Measurements from ENCODE around the gene PCSK5. TPM values are rescaled to one million over a fixed set of nuclear protein-coding genes. Genes with fewer than 3 reads are reported as not detected.

PCSK5 gene
- total RNA-seq, 2 experiments from 2014 or later = 14.4 to 15.2 TPM

- Histone ChIP-seq H3K36me3 (ENCODE audit: insufficient read depth, low read length) (no peaks in the 10 kb centered on the region), H3K27ac (ENCODE audit: low read depth in 1 of 2, low read length in 2 of 2) (no peak overlapping the region), H3K9me3 (ENCODE audit: control insufficient read depth in 1 of 2, insufficient read depth in 1 of 2, low read length in 2 of 2) (no peaks in the 10 kb centered on the region), H3K4me1 (ENCODE audit: insufficient read depth, low read length) (no peaks in the 10 kb centered on the region), H3K27me3 (ENCODE audit: control insufficient read depth in 1 of 2, insufficient read depth in 2 of 2, low read length in 2 of 2) (peaks cover 0 to 3% of the 10 kb centered on the region in 2 experiments), H3K4me3 (ENCODE audit: low read length) (no peak overlapping the region)
- Mint-ChIP-seq H3K9me3 (no peaks in the 10 kb centered on the region), H3K27ac (no peak overlapping the region), H3K27me3 (no peaks in the 10 kb centered on the region), H3K4me1 (ENCODE audit: low read depth) (no peaks in the 10 kb centered on the region), H3K36me3 (ENCODE audit: low read depth) (no peaks in the 10 kb centered on the region), H3K4me3 (no peak overlapping the region)
- DNase-seq (no peak), ATAC-seq (ENCODE audit: poor library complexity) (no peak)
- intact Hi-C loops (cut with DNase I, micrococcal nuclease) = loop anchor here in 1 of 2 experiments (2.0 kb wide), 1 partner anchor 69 kb away; no protein-coding TSS in a partner anchor
- TF ChIP-seq CTCF (IDR thresholded peaks at IDR 0.05) = no peak
- ChIA-PET POLR2A (no interaction called here), CTCF (no interaction called here)
Observed at GRCh38 chr9:76257311-76257710, 366.8 kb downstream of the PCSK5 start.

- Mint-ChIP-seq H3K4me1 (ENCODE audit: low read depth) (no peaks in the 10 kb centered on the region), H3K36me3 (ENCODE audit: low read depth) (no peaks in the 10 kb centered on the region), H3K9me3 (no peaks in the 10 kb centered on the region), H3K27me3 (no peaks in the 10 kb centered on the region), H3K27ac (no peak overlapping the region), H3K4me3 (no peak overlapping the region)
- Histone ChIP-seq H3K9me3 (ENCODE audit: control insufficient read depth in 1 of 2, insufficient read depth in 1 of 2, low read length in 2 of 2) (no peaks in the 10 kb centered on the region), H3K27me3 (ENCODE audit: control insufficient read depth in 1 of 2, insufficient read depth in 2 of 2, low read length in 2 of 2) (no peaks in the 10 kb centered on the region), H3K27ac (ENCODE audit: low read depth in 1 of 2, low read length in 2 of 2) (no peak overlapping the region), H3K4me3 (ENCODE audit: low read length) (no peak overlapping the region), H3K4me1 (ENCODE audit: insufficient read depth, low read length) (no peaks in the 10 kb centered on the region), H3K36me3 (ENCODE audit: insufficient read depth, low read length) (no peaks in the 10 kb centered on the region)
- TF ChIP-seq CTCF (IDR thresholded peaks at IDR 0.05) = no peak
- DNase-seq (no peak), ATAC-seq (ENCODE audit: poor library complexity) (no peak)
- ChIA-PET POLR2A (no interaction called here), CTCF (no interaction called here)
- intact Hi-C loops (cut with DNase I, micrococcal nuclease) = no loop called here
Observed at GRCh38 chr9:76266649-76267283, 376.3 kb downstream of the PCSK5 start.

- no peaks in the 10 kb centered on the region for H3K4me1 Mint-ChIP-seq (ENCODE audit: low read depth)
- H3K9me3 Mint-ChIP-seq = no peaks in the 10 kb centered on the region
- no peaks in the 10 kb centered on the region for H3K36me3 Mint-ChIP-seq (ENCODE audit: low read depth)
- no peak for TF ChIP-seq CTCF (IDR thresholded peaks at IDR 0.05)
- no peak overlapping the region for H3K4me3 ChIP-seq (ENCODE audit: low read length)
- no peaks in the 10 kb centered on the region for H3K36me3 ChIP-seq (ENCODE audit: insufficient read depth, low read length)
- H3K27ac ChIP-seq (ENCODE audit: low read depth in 1 of 2, low read length in 2 of 2) = no peak overlapping the region
- no peaks in the 10 kb centered on the region for H3K27me3 ChIP-seq (ENCODE audit: control insufficient read depth in 1 of 2, insufficient read depth in 2 of 2, low read length in 2 of 2)
- no peak overlapping the region for H3K4me3 Mint-ChIP-seq
- no peaks in the 10 kb centered on the region for H3K4me1 ChIP-seq (ENCODE audit: insufficient read depth, low read length)
- CTCF ChIA-PET = no interaction called here
- no peaks in the 10 kb centered on the region for H3K9me3 ChIP-seq (ENCODE audit: control insufficient read depth in 1 of 2, insufficient read depth in 1 of 2, low read length in 2 of 2)
- POLR2A ChIA-PET = no interaction called here
- ATAC-seq (ENCODE audit: poor library complexity) (no peak), DNase-seq (no peak)
- intact Hi-C loops (cut with DNase I, micrococcal nuclease) = no loop called here
- no peaks in the 10 kb centered on the region for H3K27me3 Mint-ChIP-seq
- no peak overlapping the region for H3K27ac Mint-ChIP-seq
Observed at GRCh38 chr9:76267284-76267652, 376.8 kb downstream of the PCSK5 start.

Data from CD4-positive, alpha-beta T cell (primary cell).